ENCODE results near the gene DLK2.
"Not testable (repeated sequence)": the region's sequence is repeated elsewhere in the genome, so short reads cannot be mapped to it uniquely, and the experiment has no call there.

DLK2 gene

GRCh38 chr6:43420012-43420709, 35.2 kb downstream of the DLK2 start:
- DNase-seq: no peak

DNA sequence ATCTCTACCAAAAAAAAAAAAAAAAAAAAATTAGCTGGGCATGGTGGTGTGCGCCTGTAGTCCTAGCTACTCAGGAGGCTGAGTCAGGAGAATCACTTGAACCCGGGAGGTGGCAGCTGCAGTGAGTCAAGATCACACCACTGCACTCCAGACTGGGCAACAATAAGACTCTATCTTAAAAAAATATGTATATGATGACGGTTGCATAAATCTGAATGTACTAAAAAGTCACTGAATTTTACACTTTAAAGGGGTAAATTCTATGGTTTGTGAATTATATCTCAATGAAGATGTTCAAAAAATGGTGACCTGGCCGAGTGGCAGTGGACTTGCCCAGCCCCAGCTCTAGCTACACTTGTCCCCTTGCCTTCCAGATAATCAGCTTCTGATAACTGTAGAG, 38.4 kb downstream of the DLK2 start:
- no peak for DNase-seq

DNA sequence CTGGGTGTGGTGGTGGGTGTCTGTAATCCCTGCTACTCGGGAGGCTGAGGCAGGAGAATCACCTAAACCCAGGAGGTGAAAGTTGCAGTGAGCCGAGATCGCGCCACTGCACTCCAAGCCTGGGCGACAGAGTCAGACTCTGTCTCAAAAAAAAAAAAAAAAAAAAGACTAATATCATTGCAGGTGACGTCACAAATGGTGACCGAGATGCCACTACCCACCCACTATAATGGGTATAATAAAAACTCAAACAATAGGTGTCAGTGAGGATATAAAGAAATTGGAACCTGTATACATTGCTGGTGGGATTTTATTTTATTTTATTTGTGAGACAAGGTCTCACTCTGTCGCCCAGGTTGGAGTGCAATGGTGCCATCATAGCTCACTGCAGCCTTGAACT, 40.1 kb downstream of the DLK2 start:
- not testable (repeated sequence) for DNase-seq

DNA sequence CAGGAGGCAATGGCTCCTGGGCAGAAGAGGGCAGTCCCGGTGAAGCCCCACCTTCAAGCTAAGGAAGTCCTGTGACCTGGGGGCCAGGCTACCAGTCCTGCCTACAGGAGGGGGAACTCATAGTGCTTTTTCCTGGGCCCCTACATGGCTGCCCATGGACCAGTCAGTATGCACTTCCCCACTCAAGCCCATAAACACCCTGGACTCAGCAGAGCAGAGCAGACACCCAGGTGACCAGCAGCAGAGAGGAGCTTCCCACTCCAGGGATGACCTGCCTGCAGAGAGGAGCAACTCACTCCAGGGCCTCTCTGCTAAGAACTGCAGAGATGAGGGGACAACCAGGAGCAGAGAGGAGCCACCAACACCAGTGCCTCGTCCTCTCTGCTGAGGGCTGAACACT, 42.3 kb downstream of the DLK2 start:
- no peak for DNase-seq

DNA sequence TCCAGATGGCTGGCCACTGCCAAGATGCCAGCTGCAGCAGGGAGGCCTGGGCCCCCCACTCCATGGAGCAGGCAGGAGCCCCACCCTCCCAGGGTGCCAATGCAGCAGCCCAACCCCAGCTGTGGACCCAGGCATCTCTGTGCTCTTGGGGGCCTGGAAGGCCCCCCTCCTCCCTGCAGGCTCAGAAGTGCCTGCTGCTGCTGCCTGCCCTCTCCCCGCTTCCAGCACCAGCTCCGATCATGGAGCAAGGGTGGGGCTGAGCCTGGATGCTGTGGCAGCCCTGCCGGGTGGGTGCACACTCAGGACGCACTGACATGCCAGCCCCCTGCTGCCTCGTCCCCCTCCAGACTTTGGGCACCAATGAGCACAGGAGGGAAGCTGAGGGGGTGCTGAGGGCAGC, 42.8 kb downstream of the DLK2 start:
- no peak for DNase-seq

DNA sequence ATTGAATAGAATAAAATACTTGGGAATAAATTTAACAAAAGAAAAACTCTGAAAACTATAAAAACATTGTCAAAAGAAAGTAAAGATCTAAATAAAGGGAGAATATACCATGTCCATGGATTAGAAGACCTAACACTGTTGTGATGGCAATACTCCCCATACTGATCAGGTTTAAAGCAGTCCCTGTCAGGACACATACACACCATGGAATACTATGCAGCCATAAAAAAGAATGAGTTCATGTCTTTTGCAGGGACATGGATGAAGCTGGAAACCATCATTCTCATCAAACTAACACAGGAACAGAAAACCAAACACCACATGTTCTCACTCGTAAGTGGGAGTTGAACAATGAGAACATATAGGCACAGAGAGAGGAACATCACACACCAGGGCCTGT, 44.6 kb downstream of the DLK2 start:
- DNase-seq: not testable (repeated sequence)

- DNase-seq: no peak
Observed at GRCh38 chr6:43408259-43408658, 47.1 kb downstream of the DLK2 start.

GRCh38 chr6:43407296-43407695, 48.1 kb downstream of the DLK2 start:
- DNase-seq: no peak

- DNase-seq: no peak
Observed at GRCh38 chr6:43405354-43405753, 50.0 kb downstream of the DLK2 start.

DNA sequence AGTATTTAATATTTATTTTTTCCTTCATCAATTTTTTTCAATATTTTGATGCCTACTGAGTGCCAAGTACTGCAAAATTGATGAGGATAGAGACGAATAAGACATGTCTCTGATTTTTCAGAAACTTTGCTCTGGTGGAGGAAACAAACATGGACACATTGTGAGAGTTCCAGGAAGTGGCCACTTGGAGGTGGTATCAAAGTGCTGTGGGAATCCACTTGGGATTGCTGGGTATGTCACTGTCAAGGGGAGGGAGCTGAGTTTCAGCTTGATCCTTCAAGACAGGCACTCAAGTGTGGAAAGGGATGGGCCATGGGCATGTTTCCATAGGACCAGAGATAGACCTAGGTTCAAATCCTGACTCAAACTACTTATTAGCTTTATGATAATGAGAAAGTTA, 52.5 kb downstream of the DLK2 start:
- DNase-seq: no peak

DNA sequence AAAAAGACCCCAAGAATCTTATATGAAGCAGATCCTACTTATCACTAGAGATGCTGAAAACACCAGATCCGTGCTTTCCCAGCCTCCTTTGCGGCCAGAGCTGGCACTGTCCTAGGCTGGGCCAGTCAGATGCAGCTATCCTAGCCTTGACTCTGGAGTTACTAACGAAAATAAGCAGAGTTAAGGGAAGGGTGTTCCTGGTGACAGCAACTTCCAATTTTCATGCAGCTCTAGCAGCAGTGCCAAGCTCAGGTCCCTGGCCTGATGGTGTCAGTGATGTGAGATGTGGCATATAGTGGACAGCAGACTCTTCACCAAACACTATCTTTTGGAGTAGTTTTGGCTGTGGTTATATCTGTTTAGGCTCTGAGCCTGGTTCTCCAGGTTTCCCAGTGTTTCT, 53.6 kb downstream of the DLK2 start:
- no peak for DNase-seq
